Adrenal gland (tissue), 12 donors: ENCODE measurements around the gene CARS2. TPM values are rescaled to one million over a fixed set of nuclear protein-coding genes. Genes with fewer than 3 reads are reported as not detected.

Experiments used
- DNase-seq, 7 donors: peaks; one replicate each; pipeline ENCODE4 v3.0.0-alpha.2; 2019 to 2020
- H3K27ac ChIP-seq, 5 donors: fragments of 200-600 bp; sonication (generic) in 4 of 5; 1 replicate in 3 of 5; 2 replicates in 2 of 5; pipeline versions ENCODE4 v1.5.1 to v1.8.0; 2016 to 2020; ENCODE audit warnings: mild to moderate bottlenecking in 1 of 5
- H3K27me3 ChIP-seq: fragments of 200-600 bp; 2 replicates; pipeline ENCODE4 v1.8.0; 2021
- H3K36me3 ChIP-seq, 2 donors: fragments of 200-600 bp; replicated peaks in 1 of 2; 1 replicate in 1 of 2; 2 replicates in 1 of 2; pipeline versions ENCODE4 v1.5.1 to v1.8.0; 2018 to 2022
- H3K4me1 ChIP-seq, 2 donors: fragments of 200-600 bp; replicated peaks in 1 of 2; 1 replicate in 1 of 2; 2 replicates in 1 of 2; pipeline versions ENCODE4 v1.5.1 to v1.8.0; 2018 to 2021
- H3K4me3 ChIP-seq, 4 donors: fragments of 200-600 bp; sonication (generic) in 3 of 4; one replicate each; pipeline ENCODE4 v1.5.1; 2016 to 2018
- H3K9me3 ChIP-seq, 3 donors: fragments of 200-600 bp; sonication (generic) in 1 of 3; replicated peaks in 1 of 3; 1 replicate in 2 of 3; 2 replicates in 1 of 3; pipeline versions ENCODE4 v1.5.1 to v1.8.0; 2016 to 2021
- POLR2A ChIP-seq, 2 donors: fragments of 450-650 bp; IDR thresholded peaks; one replicate each; pipeline ENCODE4 v1.6.1; 2017; ENCODE audit warnings: antibody characterized with exemption in 2 of 2, mild to moderate bottlenecking in 2 of 2, moderate library complexity in 1 of 2
- WGBS, 4 donors: extraction: QIAGEN DNeasy Blood & Tissue Kit in 2 of 4; methylation state at CpG; one replicate each; pipeline versions ENCODE4 v1.1.5 to v1.1.7; 2013 to 2017; 5-methylcytosine and 5-hydroxymethylcytosine counted together
- intact Hi-C, 2 donors: fragments of 100-400 bp; cut with DNase I; formaldehyde crosslinking; loops; one replicate each; pipeline versions ENCODE4 v1.14.1 to v1.15.0; 2022 to 2023
- polyA plus RNA-seq, 3 donors: library from polyadenylated mRNA; stranded (reverse); fragments of 200-250 nt in 2 of 3; fragments of 350-450 nt in 1 of 3; fragmentation: Illumina TruSeq in 1 of 3; extraction: RNeasy Lipid Tissue Mini Kit (QIAGEN cat#74804) in 1 of 3; gene quantifications; one replicate each; pipeline ENCODE4 v1.2.3, GENCODE V29; 2013 to 2014
- total RNA-seq, 9 donors: library from RNA; depleted of rRNA in 4 of 9; stranded (reverse); fragments of >200 nt in 4 of 9; fragments of 120-200 nt in 1 of 9; fragmentation: NEBNext Ultra II Directional in 1 of 9; extraction: Animal tissue kit (Norgen Biotek cat#: 25700) in 1 of 9; gene quantifications; one replicate each; pipeline versions ENCODE4 v1.1.0 to v1.2.4, GENCODE V29; 2013 to 2023
- TF ChIP-seq, protein P1 (sequence below), 6 experiments: fragments of 450-650 bp in 4 of 6; fragments of 200-600 bp in 2 of 6; sonication (generic) in 1 of 6; IDR thresholded peaks; 1 replicate in 5 of 6; 2 replicates in 1 of 6; pipeline versions ENCODE4 v1.5.1 to v1.8.0; 2016 to 2021; ENCODE audit warnings: antibody characterized with exemption in 6 of 6, mild to moderate bottlenecking in 2 of 6, moderate library complexity in 1 of 6
- donor health status: healthy with polysubstance abuse.
- donor health status: Bipolar disorder and iron deficiency.
- donor health status: DM: yes; HTN: yes; CAD: no.
- donor health status: DM: no; HTN: no; CAD: no.
- donor health status: DM: no; HTN: no; CAD: no.
- donor health status: DM: yes; HTN: yes; CAD: no.

Gene CARS2
- total and polyA plus RNA-seq, 12 donors = 38.5 to 254 (median 59.9) TPM

DNA sequence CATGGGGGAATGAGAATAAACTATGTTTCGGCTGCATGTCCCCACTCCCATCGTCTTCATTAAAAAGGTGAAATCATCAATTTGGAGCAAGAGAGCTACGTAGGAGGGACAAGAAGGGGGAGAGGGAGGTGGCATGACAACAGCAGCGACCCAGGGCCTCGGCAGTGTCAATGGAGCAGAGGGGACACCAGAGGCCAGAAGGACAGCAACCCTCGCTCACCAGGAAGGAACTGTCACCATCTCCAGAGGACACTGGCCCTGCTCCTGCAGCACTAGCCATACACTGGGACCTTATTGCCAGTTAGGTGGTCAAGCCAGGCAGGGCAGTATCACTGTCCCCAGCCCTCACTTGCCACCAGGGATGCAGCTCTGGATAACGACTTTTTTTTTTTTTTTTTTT lies 56.4 kb downstream of the CARS2 start:
- no peak for DNase-seq
- 82 to 91% (median 87%) methylated on average over 6 to 7 of the region's 7 CpGs for WGBS, 4 donors
- Histone ChIP-seq H3K4me3 (no peak overlapping the region), H3K9me3 (no peaks in the 10 kb centered on the region), H3K27ac (no peak overlapping the region), H3K36me3 (peaks cover 0 to 10% of the 10 kb centered on the region in 2 donors), H3K4me1 (peaks cover 7 to 14% of the 10 kb centered on the region in 2 donors), H3K27me3 (no peaks in the 10 kb centered on the region)
- intact Hi-C loops = loop anchor here in 1 of 2 donors (10.0 kb wide), 1 partner anchor 45 kb away; no protein-coding TSS in a partner anchor
- TF ChIP-seq, protein P1, sequence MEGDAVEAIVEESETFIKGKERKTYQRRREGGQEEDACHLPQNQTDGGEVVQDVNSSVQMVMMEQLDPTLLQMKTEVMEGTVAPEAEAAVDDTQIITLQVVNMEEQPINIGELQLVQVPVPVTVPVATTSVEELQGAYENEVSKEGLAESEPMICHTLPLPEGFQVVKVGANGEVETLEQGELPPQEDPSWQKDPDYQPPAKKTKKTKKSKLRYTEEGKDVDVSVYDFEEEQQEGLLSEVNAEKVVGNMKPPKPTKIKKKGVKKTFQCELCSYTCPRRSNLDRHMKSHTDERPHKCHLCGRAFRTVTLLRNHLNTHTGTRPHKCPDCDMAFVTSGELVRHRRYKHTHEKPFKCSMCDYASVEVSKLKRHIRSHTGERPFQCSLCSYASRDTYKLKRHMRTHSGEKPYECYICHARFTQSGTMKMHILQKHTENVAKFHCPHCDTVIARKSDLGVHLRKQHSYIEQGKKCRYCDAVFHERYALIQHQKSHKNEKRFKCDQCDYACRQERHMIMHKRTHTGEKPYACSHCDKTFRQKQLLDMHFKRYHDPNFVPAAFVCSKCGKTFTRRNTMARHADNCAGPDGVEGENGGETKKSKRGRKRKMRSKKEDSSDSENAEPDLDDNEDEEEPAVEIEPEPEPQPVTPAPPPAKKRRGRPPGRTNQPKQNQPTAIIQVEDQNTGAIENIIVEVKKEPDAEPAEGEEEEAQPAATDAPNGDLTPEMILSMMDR (IDR thresholded peaks at IDR 0.05) = no peak
- no peak for TF ChIP-seq POLR2A (IDR thresholded peaks at IDR 0.05)

DNA sequence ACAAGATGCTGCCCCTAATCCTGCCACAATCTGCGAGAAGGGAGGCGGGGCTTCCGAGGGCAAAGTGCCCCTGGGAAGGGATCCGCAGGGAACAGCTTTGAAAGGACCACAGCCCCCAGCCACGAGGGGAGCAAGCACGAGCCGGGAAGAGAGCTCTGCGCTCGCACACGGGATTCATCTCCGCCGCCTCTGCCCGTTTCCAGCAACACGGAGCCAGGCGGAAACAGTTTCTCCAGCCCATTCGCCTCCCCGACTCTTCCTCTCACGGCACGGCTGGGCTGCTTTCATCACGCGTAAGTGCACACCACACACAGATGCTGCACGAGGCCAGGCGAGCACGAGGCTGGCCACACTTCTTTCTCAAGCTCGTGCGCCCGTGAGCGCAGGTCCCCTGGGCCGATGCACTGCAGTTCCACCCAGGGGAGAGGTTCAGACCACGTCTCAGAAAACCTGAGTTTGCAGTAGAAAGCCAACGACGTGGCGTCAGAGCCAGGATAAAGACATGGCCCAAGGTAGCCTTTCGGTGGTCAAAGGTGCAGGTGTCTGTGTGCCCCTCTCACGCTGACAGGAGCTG lies 57.0 kb downstream of the CARS2 start:
- no peaks in the 10 kb centered on the region for H3K27me3 ChIP-seq
- no peaks in the 10 kb centered on the region for H3K9me3 ChIP-seq
- peaks cover 7 to 18% of the 10 kb centered on the region in 2 donors for H3K4me1 ChIP-seq
- no peak overlapping the region for H3K4me3 ChIP-seq
- peak in 1 of 7 donors; percentile 14 for DNase-seq
- 89 to 93% (median 91%) methylated on average over 29 to 35 of the region's 35 CpGs for whole genome bisulfite sequencing, 4 donors
- peaks cover 0 to 15% of the 10 kb centered on the region in 2 donors for H3K36me3 ChIP-seq
- no peak overlapping the region for H3K27ac ChIP-seq
- TF ChIP-seq, protein P1 (IDR thresholded peaks at IDR 0.05) = no peak
- no peak for TF ChIP-seq POLR2A (IDR thresholded peaks at IDR 0.05)
- intact Hi-C loops = loop anchor here in 1 of 2 donors (10.0 kb wide), 1 partner anchor 46 kb away; no protein-coding TSS in a partner anchor

DNA sequence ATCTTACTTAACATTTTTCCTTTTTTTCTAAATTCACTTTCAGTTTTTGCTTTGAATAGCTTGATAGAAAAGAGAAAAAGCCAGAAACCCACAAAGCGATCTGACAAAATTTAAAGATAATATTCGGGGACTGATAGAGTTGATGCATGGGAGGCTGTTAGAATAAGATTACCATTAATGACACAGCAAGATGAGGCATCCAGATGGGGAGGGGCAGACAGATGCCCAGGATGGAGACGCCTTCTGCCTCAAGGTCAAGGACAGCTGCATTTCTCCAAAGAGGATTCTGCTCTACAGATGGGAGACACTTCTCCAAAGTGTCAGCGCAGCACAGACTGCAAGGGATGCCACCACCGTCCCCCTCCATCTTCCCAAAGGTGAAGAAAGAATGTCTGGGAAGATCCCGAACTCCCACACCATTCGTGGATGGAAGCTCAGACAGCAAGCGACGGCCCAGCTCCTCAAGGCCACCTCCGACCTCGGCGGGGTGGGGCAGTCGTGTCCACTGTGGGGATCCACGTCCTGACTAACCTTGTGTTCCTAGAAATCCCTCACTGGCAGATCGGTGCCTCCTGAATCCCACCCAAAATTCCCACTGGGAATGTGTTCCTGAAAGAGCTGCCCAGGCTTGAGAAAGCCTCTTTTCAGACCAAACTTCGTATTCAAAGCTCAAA lies 57.6 kb downstream of the CARS2 start:
- Histone ChIP-seq H3K27ac (peak overlapping the region in 1 of 5 donors; percentile 32), H3K9me3 (no peaks in the 10 kb centered on the region), H3K4me3 (no peak overlapping the region), H3K36me3 (peaks cover 0 to 20% of the 10 kb centered on the region in 2 donors), H3K4me1 (peaks cover 7 to 18% of the 10 kb centered on the region in 2 donors), H3K27me3 (no peaks in the 10 kb centered on the region)
- WGBS, 4 donors = 52 to 60% (median 55%) methylated on average over 13 to 16 of the region's 16 CpGs
- DNase-seq = peak in 1 of 7 donors; percentile 51
- no peak for TF ChIP-seq POLR2A (IDR thresholded peaks at IDR 0.05)
- TF ChIP-seq, protein P1 (IDR thresholded peaks at IDR 0.05) = no peak
- intact Hi-C loops = loop anchor here in 1 of 2 donors (10.0 kb wide), 1 partner anchor 47 kb away; no protein-coding TSS in a partner anchor

DNA sequence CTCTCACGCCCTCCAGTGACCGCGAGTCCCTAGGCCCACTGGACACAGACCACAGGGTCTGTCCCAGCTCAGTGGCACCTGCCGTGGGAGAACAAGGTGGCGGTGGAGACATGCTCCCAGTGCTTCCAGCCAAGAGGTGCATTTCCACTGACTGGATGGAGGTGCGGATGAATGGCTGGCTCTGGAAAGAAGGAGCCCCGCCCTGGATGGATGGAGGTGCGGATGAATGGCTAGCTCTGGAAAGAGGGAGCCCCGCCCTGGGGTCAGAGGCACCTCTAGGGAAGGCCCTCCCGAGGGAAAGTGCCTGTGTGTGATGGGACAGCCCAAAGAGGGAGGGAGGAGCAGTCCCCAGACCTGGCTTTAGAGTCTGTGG lies 58.6 kb downstream of the CARS2 start:
- Histone ChIP-seq H3K27ac (no peak overlapping the region), H3K4me3 (no peak overlapping the region), H3K9me3 (no peaks in the 10 kb centered on the region), H3K27me3 (no peaks in the 10 kb centered on the region), H3K4me1 (peaks cover 7 to 18% of the 10 kb centered on the region in 2 donors), H3K36me3 (peaks cover 0 to 29% of the 10 kb centered on the region in 2 donors)
- intact Hi-C loops = loop anchor here in 1 of 2 donors (10.0 kb wide), 1 partner anchor 47 kb away; no protein-coding TSS in a partner anchor
- peak in 2 of 7 donors; percentile 12 to 41 for DNase-seq
- TF ChIP-seq, protein P1 (IDR thresholded peaks at IDR 0.05) = no peak
- TF ChIP-seq POLR2A (IDR thresholded peaks at IDR 0.05) = no peak
- 87 to 98% (median 88%) methylated on average over 7 to 10 of the region's 10 CpGs for WGBS, 4 donors
